Keratinocyte (primary cell): ENCODE data around the gene ZFPL1. TPM values are rescaled to one million over a fixed set of nuclear protein-coding genes. Genes with fewer than 3 reads are reported as not detected.

Source experiments
- DNase-seq: peaks from one replicate; pipeline ENCODE4 v3.0.0-alpha.2; 2011; ENCODE audit warnings: low read depth, missing footprints, low spot score
- FAIRE-seq: peaks from 2 replicates; lab custom pipeline; 2011; peaks lifted over from hg19 to GRCh38; lab: Jason Lieb, UNC
- H2AFZ ChIP-seq: 2 replicates; pipeline ENCODE4 v1.6.0; 2012; ENCODE audit warnings: low read length, control low read depth, inconsistent platforms; ENCODE audit not compliant: control insufficient read depth
- H3K27ac ChIP-seq: 2 replicates; pipeline ENCODE4 v1.5.1; 2011; ENCODE audit warnings: low read length; ENCODE audit not compliant: control insufficient read depth, insufficient read depth
- H3K27me3 ChIP-seq: 3 replicates; pipeline ENCODE4 v1.6.0; 2011; ENCODE audit warnings: low read length; ENCODE audit not compliant: control insufficient read depth, insufficient read depth; ENCODE audit errors: extremely low read depth
- H3K36me3 ChIP-seq, 2 experiments: 2 replicates in 1 of 2; 3 replicates in 1 of 2; pipeline ENCODE4 v1.5.1; 2011; ENCODE audit warnings: low read length in 2 of 2, mild to moderate bottlenecking in 1 of 2; ENCODE audit not compliant: control insufficient read depth in 2 of 2, insufficient read depth in 2 of 2; ENCODE audit errors: extremely low read depth in 1 of 2
- H3K4me1 ChIP-seq: 3 replicates; pipeline ENCODE4 v1.5.1; 2011; ENCODE audit warnings: low read length; ENCODE audit not compliant: control insufficient read depth, insufficient read depth; ENCODE audit errors: extremely low read depth
- H3K4me2 ChIP-seq: 3 replicates; pipeline ENCODE4 v1.6.0; 2011; ENCODE audit warnings: low read depth, low read length; ENCODE audit not compliant: control insufficient read depth, insufficient read depth; ENCODE audit errors: extremely low read depth
- H3K4me3 ChIP-seq, 3 experiments: fragments of 200-600 bp in 1 of 3; sonication (generic) in 1 of 3; 2 replicates in 2 of 3; 3 replicates in 1 of 3; pipeline ENCODE4 v1.5.1; 2011 to 2016; ENCODE audit warnings: low read length in 3 of 3, mild to moderate bottlenecking in 3 of 3, control low read depth in 2 of 3, inconsistent platforms in 1 of 3, low read depth in 1 of 3, mixed read lengths in 1 of 3, mixed run types in 1 of 3, moderate library complexity in 1 of 3; ENCODE audit not compliant: control insufficient read depth in 2 of 3, insufficient read depth in 2 of 3; ENCODE audit errors: extremely low read depth in 1 of 3
- H3K79me2 ChIP-seq: 2 replicates; pipeline ENCODE4 v1.6.0; 2012; ENCODE audit warnings: low read length; ENCODE audit not compliant: control insufficient read depth, insufficient read depth
- H3K9ac ChIP-seq: 3 replicates; pipeline ENCODE4 v1.6.0; 2011; ENCODE audit warnings: low read length; ENCODE audit not compliant: control insufficient read depth, insufficient read depth; ENCODE audit errors: extremely low read depth
- H3K9me1 ChIP-seq: 3 replicates; pipeline ENCODE4 v1.6.0; 2011; ENCODE audit warnings: low read length; ENCODE audit not compliant: control insufficient read depth, insufficient read depth; ENCODE audit errors: extremely low read depth
- H3K9me3 ChIP-seq: 2 replicates; pipeline ENCODE4 v1.5.1; 2012; ENCODE audit warnings: low read depth, low read length; ENCODE audit not compliant: control insufficient read depth
- H4K20me1 ChIP-seq: 3 replicates; pipeline ENCODE4 v1.6.0; 2011; ENCODE audit warnings: low read length; ENCODE audit not compliant: control insufficient read depth, insufficient read depth; ENCODE audit errors: extremely low read depth
- CTCF ChIP-seq, 3 experiments: IDR thresholded peaks in 1 of 3; conservative IDR thresholded peaks in 1 of 3; optimal IDR thresholded peaks in 1 of 3; 2 replicates in 2 of 3; 3 replicates in 1 of 3; pipeline versions ENCODE3 to v1.5.1; 2011; ENCODE audit warnings: low read length in 3 of 3, mild to moderate bottlenecking in 3 of 3, moderate library complexity in 2 of 3, control low read depth in 1 of 3, inconsistent platforms in 1 of 3; ENCODE audit not compliant: insufficient read depth in 2 of 3; ENCODE audit errors: extremely low read depth in 1 of 3
- EZH2 ChIP-seq: IDR thresholded peaks from one replicate; pipeline ENCODE4 v1.6.1; 2012; ENCODE audit warnings: inconsistent platforms, mild to moderate bottlenecking, low read length, moderate library complexity
- dilution Hi-C: fragments of 300-500 bp; cut with MboI; formaldehyde crosslinking; loops from one replicate; pipeline ENCODE4 v1.7.0; 2020; ENCODE audit warnings: low sequenced_read_pairs; ENCODE audit not compliant: extremely low pct_ligation_motif_present
- polyA plus RNA-seq, 5 experiments: library from polyadenylated mRNA; depleted of rRNA in 3 of 5; stranded (reverse) in 3 of 5; stranded (forward) in 1 of 5; unstranded in 1 of 5; fragments of >200 nt; gene quantifications; 1 replicate in 1 of 5; 2 replicates in 3 of 5; 3 replicates in 1 of 5; pipeline versions ENCODE4 v1.2.1 to v1.2.3, GENCODE V29; 2011 to 2012; ENCODE audit warnings: missing spikeins in 2 of 5, low read depth in 1 of 5, low replicate concordance in 1 of 5

ZFPL1 gene
- polyA plus RNA-seq, 1 donor (not counting 4 experiments of a cell fraction or from before 2014, with no cell fraction given): 15.0 TPM

GRCh38 chr11:65087216-65087615 is 3.2 kb downstream of the ZFPL1 start:
- dilution Hi-C loops: no loop called here
- H2AFZ ChIP-seq: no peak overlapping the region
- no peak for TF ChIP-seq EZH2
- TF ChIP-seq CTCF (optimal IDR thresholded peaks at IDR 0.05 in 1 of 3, IDR thresholded peaks at IDR 0.05 in 1 of 3, conservative IDR thresholded peaks at IDR 0.05 in 1 of 3; ENCODE audit: extremely low read depth in 1 of 3, insufficient read depth in 2 of 3, low read length in 3 of 3): no peak
- H3K36me3 ChIP-seq: peaks cover 19 to 28% of the 10 kb centered on the region in 2 experiments
- no peaks in the 10 kb centered on the region for H3K9me3 ChIP-seq
- no peak overlapping the region for H3K9ac ChIP-seq
- H3K27me3 ChIP-seq: no peaks in the 10 kb centered on the region
- no peaks in the 10 kb centered on the region for H3K9me1 ChIP-seq
- no peak overlapping the region for H3K4me3 ChIP-seq
- FAIRE-seq (no peak), DNase-seq (no peak)
- H4K20me1 ChIP-seq: no peaks in the 10 kb centered on the region
- H3K4me2 ChIP-seq: no peak overlapping the region
- peaks cover 29% of the 10 kb centered on the region for H3K79me2 ChIP-seq
- peaks cover 15% of the 10 kb centered on the region for H3K4me1 ChIP-seq
- H3K27ac ChIP-seq: no peak overlapping the region

GRCh38 chr11:65087827-65088226 is 3.8 kb downstream of the ZFPL1 start:
- no peak overlapping the region for H3K9ac ChIP-seq

More at GRCh38 chr11:65087827-65088226, 3.8 kb downstream of the ZFPL1 start:
- no peak for DNase-seq
- Histone ChIP-seq H3K9me1 (no peaks in the 10 kb centered on the region), H3K4me3 (no peak overlapping the region), H3K36me3 (peaks cover 19 to 28% of the 10 kb centered on the region in 2 experiments), H3K4me1 (peaks cover 12% of the 10 kb centered on the region), H4K20me1 (no peaks in the 10 kb centered on the region), H2AFZ (no peak overlapping the region), H3K79me2 (peaks cover 25% of the 10 kb centered on the region), H3K9me3 (no peaks in the 10 kb centered on the region), H3K27me3 (no peaks in the 10 kb centered on the region), H3K4me2 (no peak overlapping the region), H3K27ac (no peak overlapping the region)
- no peak for FAIRE-seq
- dilution Hi-C loops: no loop called here
- TF ChIP-seq EZH2: no peak
- no peak for TF ChIP-seq CTCF (optimal IDR thresholded peaks at IDR 0.05 in 1 of 3, IDR thresholded peaks at IDR 0.05 in 1 of 3, conservative IDR thresholded peaks at IDR 0.05 in 1 of 3; ENCODE audit: extremely low read depth in 1 of 3, insufficient read depth in 2 of 3, low read length in 3 of 3)
